ENCODE measurements around the gene KRT34. TPM values are rescaled to one million over a fixed set of nuclear protein-coding genes. Genes with fewer than 3 reads are reported as not detected.
"Not testable (repeated sequence)": the region's sequence is repeated elsewhere in the genome, so short reads cannot be mapped to it uniquely, and the experiment has no call there.

The KRT34 gene
- total RNA-seq (2014; rRNA removed) (2.9 and 5.1 TPM in 2 replicates), Bru-seq, nascent RNA (percentile 31 among the genes with signal in this experiment), BruChase-seq, experiment 1, labeled RNA remaining after a 6-hour chase (percentile 35 among the genes with signal in this experiment), BruChase-seq, experiment 2, labeled RNA remaining after a 2-hour chase (percentile 22 among the genes with signal in this experiment)
- long read RNA-seq, partial matches to known transcripts = 1 of 1 reads
- long read RNA-seq, other reads (novel, unspliced or antisense) = 0 of 1 reads

DNA sequence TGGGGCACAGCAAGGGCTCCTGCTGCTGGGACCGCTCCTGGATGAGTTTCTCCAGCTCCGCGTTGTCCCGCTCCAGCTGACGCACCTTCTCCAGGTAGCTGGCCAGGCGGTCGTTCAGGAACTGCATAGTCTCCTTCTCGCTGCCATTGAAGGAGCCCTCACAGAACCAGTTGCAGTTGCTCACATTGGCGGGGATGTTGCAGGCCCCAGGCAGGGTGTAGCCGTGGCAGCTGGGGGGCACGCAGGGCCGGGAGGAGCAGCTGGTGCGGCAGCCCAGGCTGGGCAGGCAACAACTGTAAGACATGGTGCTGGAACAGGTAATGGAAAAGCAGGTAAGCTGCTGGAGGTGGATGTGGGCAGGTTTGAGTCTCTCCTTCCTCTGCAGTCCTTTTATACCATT lies at the start of gene KRT34:
TSS of gene KRT34 (minus strand) at position 364 of the 400 bp plus-strand sequence. CDS start at position 304, 60 bp downstream.
- DNase-seq; H3K36me3 ChIP-seq (ENCODE audit: low read depth, low read length); H3K9me3 ChIP-seq (ENCODE audit: low read length); CTCF ChIA-PET; H3K4me2 ChIP-seq (ENCODE audit: low read length); H4K20me1 ChIP-seq (ENCODE audit: low read length); H2AFZ ChIP-seq (ENCODE audit: low read length); H3K4me3 ChIP-seq (ENCODE audit: low read length); intact Hi-C loops (cut with micrococcal nuclease); H3F3A ChIP-seq (ENCODE audit: low read length, unreplicated experiment); H3K79me2 ChIP-seq (ENCODE audit: low read length); H3K9me2 ChIP-seq (replicated peaks; ENCODE audit: low read length); BruUV-seq (replicated peaks); ATAC-seq; H3K27me3 ChIP-seq (ENCODE audit: low read length); POLR2A ChIA-PET (ENCODE audit: unreplicated experiment); H3K27ac ChIP-seq (ENCODE audit: low read length); H3K9ac ChIP-seq (ENCODE audit: low read length): not testable (repeated sequence)
- peaks cover 28% of the 10 kb centered on the region for H3K4me1 ChIP-seq (ENCODE audit: insufficient read depth, low read length)

DNA sequence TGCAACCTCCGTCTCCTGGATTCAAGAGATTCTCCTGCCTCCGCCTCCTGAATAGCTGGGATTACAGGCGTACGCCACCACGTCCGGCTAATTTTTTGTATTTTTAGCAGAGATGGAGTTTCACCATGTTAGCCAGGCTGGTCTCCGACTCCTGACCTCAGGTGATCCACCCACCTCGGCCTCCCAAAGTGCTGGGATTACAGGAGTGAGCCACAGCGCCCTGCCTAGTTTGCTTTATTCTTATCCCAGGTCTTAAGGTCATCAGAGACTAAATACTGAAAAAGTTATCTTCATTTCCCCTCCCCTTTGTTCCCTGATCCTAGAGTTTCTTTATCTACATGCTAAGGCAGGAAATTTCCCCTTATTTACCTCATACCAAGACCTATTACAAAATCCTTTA lies 48.3 kb upstream of the KRT34 start:
- H3K4me1 ChIP-seq (ENCODE audit: insufficient read depth, low read length); H3K36me3 ChIP-seq (ENCODE audit: low read depth, low read length); ATAC-seq; BruUV-seq (replicated peaks); POLR2A ChIA-PET (ENCODE audit: unreplicated experiment); H3K27ac ChIP-seq (ENCODE audit: low read length); H3K27me3 ChIP-seq (ENCODE audit: low read length); H3K9me3 ChIP-seq (ENCODE audit: low read length); H4K20me1 ChIP-seq (ENCODE audit: low read length); intact Hi-C loops (cut with micrococcal nuclease); H3K4me2 ChIP-seq (ENCODE audit: low read length); H3K4me3 ChIP-seq (ENCODE audit: low read length); H3K9ac ChIP-seq (ENCODE audit: low read length); H3F3A ChIP-seq (ENCODE audit: low read length, unreplicated experiment); H3K79me2 ChIP-seq (ENCODE audit: low read length); H3K9me2 ChIP-seq (replicated peaks; ENCODE audit: low read length); DNase-seq; H2AFZ ChIP-seq (ENCODE audit: low read length): not testable (repeated sequence)
- CTCF ChIA-PET = interaction anchor here (0.7 kb wide), 1 partner anchor 114 kb away, joined by 8 read pairs; no protein-coding TSS in a partner anchor

DNA sequence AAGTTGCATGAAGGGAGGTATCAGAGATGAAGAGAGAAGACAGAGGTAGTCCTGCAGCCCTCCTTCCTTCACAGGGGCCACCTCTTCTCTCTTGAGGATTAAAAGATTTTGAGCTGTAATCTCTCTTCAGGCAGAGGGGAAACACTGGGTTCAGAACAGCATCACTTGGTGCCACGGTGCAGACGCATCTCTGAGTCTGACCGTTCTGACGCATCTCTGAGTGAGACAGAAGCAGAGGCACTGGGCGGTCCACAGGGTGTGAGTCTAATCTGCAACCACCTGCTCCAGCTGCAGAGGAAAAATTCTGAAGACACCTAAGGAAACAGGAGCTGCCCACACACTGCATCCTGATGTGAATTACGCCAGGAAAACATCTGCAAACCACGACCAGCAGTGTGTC lies 47.6 kb upstream of the KRT34 start:
- no peaks in the 10 kb centered on the region for H3K79me2 ChIP-seq (ENCODE audit: low read length)
- no peaks in the 10 kb centered on the region for H3K36me3 ChIP-seq (ENCODE audit: low read depth, low read length)
- ATAC-seq (no peak), DNase-seq (no peak)
- POLR2A ChIA-PET (ENCODE audit: unreplicated experiment) = no interaction called here
- no peak overlapping the region for H3K9ac ChIP-seq (ENCODE audit: low read length)
- no peaks in the 10 kb centered on the region for H4K20me1 ChIP-seq (ENCODE audit: low read length)
- no peaks in the 10 kb centered on the region for H3K9me2 ChIP-seq (replicated peaks; ENCODE audit: low read length)
- no peak overlapping the region for H3K27ac ChIP-seq (ENCODE audit: low read length)
- no peaks in the 10 kb centered on the region for H3K9me3 ChIP-seq (ENCODE audit: low read length)
- no peaks in the 10 kb centered on the region for H3K27me3 ChIP-seq (ENCODE audit: low read length)
- H3K4me3 ChIP-seq (ENCODE audit: low read length) = no peak overlapping the region
- no peaks in the 10 kb centered on the region for H3F3A ChIP-seq (ENCODE audit: low read length, unreplicated experiment)
- TF ChIP-seq, protein P1, sequence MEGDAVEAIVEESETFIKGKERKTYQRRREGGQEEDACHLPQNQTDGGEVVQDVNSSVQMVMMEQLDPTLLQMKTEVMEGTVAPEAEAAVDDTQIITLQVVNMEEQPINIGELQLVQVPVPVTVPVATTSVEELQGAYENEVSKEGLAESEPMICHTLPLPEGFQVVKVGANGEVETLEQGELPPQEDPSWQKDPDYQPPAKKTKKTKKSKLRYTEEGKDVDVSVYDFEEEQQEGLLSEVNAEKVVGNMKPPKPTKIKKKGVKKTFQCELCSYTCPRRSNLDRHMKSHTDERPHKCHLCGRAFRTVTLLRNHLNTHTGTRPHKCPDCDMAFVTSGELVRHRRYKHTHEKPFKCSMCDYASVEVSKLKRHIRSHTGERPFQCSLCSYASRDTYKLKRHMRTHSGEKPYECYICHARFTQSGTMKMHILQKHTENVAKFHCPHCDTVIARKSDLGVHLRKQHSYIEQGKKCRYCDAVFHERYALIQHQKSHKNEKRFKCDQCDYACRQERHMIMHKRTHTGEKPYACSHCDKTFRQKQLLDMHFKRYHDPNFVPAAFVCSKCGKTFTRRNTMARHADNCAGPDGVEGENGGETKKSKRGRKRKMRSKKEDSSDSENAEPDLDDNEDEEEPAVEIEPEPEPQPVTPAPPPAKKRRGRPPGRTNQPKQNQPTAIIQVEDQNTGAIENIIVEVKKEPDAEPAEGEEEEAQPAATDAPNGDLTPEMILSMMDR (conservative IDR thresholded peaks at IDR 0.05; ENCODE audit: low read depth, low read length) = no peak
- TF ChIP-seq EZH2phosphoT487 (IDR thresholded peaks at IDR 0.05; ENCODE audit: borderline replicate concordance, low read length) = no peak
- no peak for TF ChIP-seq EZH2 (IDR thresholded peaks at IDR 0.05; ENCODE audit: low read length, unreplicated experiment)
- H3K4me1 ChIP-seq (ENCODE audit: insufficient read depth, low read length) = 0 out of 2 replicates have a peak, but pooled peaks cover 4% of the 10 kb centered on the region
- CTCF ChIA-PET = no interaction called here
- no peak overlapping the region for H2AFZ ChIP-seq (ENCODE audit: low read length)
- no peak overlapping the region for H3K4me2 ChIP-seq (ENCODE audit: low read length)
- intact Hi-C loops (cut with micrococcal nuclease) = no loop called here
- BruUV-seq (replicated peaks) = no TSS peak

All from PC-3 (cell line).